ENCODE results near the gene KRTAP2-4.
"Not testable (repeated sequence)": the region's sequence is repeated elsewhere in the genome, so short reads cannot be mapped to it uniquely, and the experiment has no call there.

GRCh38 chr17:41108728-41109386, 43.2 kb upstream of the KRTAP2-4 start:
- not testable (repeated sequence) for TF ChIP-seq CTCF, POLR2A (IDR thresholded peaks at IDR 0.05)
